ENCODE data around the gene PAIP2. TPM values are rescaled to one million over a fixed set of nuclear protein-coding genes. Genes with fewer than 3 reads are reported as not detected.
"Not testable (repeated sequence)": the region's sequence is repeated elsewhere in the genome, so short reads cannot be mapped to it uniquely, and the experiment has no call there.

Gene PAIP2
- total RNA-seq, 1 donor from 2014 or later = 86.6 TPM

DNA sequence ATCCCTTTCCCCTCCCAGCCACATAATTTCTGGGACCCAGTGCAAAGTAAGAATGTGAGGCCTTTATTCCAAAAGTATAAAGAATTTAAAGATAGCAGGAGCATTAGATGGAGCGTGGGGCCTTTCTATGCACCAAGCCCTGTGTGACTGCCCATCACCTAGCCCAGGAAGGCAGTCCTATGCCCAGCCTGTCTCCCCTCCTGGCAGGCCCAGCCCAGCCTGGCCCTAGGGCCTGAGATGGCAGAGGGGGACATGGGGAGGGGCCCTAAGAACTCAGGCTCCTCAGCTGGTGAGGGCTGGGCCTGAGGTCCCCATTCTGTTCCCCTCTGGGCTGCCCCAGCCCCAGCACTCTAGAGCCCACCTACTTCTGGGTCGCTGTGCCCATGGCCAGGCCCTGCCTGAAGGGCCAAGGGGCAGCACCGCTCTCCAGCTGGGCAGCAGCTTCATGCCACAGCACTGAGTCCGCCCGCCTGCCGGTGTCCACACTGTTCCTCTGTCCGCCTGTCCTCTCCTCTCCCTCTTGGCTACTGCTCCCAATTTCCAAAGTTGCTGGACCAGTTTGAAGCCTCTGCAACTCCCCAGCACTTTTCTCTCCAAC is 42.4 kb downstream of the PAIP2 start:
- Histone ChIP-seq H3K27ac (ENCODE audit: low read depth, low read length) (no peak overlapping the region), H3K36me3 (ENCODE audit: control insufficient read depth in 3 of 3, insufficient read depth in 3 of 3, low read length in 3 of 3) (no peaks in the 10 kb centered on the region), H3K4me1 (ENCODE audit: control insufficient read depth in 3 of 3, insufficient read depth in 3 of 3, low read length in 3 of 3) (peaks cover 22 to 34% (median 23%) of the 10 kb centered on the region in 3 donors), H3K9ac (ENCODE audit: low read depth in 1 of 3, low read length in 3 of 3) (peak overlapping the region in 2 of 3 donors; percentile 33 to 72), H3K27me3 (ENCODE audit: control insufficient read depth in 3 of 3, insufficient read depth in 3 of 3, low read length in 3 of 3) (no peaks in the 10 kb centered on the region), H3K9me3 (ENCODE audit: control insufficient read depth in 3 of 3, low read length in 3 of 3) (no peaks in the 10 kb centered on the region), H3K4me3 (ENCODE audit: low read length in 3 of 3) (no peak overlapping the region)

- peak overlapping the region; percentile 56 to 68 (median 64) for H3K4me3 ChIP-seq (ENCODE audit: low read length in 3 of 3)
- no peaks in the 10 kb centered on the region for H3K9me3 ChIP-seq (ENCODE audit: control insufficient read depth in 3 of 3, low read length in 3 of 3)
- H3K36me3 ChIP-seq (ENCODE audit: control insufficient read depth in 3 of 3, insufficient read depth in 3 of 3, low read length in 3 of 3) = peaks cover 0 to 3% (median 0%) of the 10 kb centered on the region in 3 donors
- H3K9ac ChIP-seq (ENCODE audit: low read depth in 1 of 3, low read length in 3 of 3) = peak overlapping the region; percentile 53 to 77 (median 72)
- H3K27ac ChIP-seq (ENCODE audit: low read depth, low read length) = peak overlapping the region; percentile 60
- H3K27me3 ChIP-seq (ENCODE audit: control insufficient read depth in 3 of 3, insufficient read depth in 3 of 3, low read length in 3 of 3) = no peaks in the 10 kb centered on the region
- peaks cover 27 to 39% (median 28%) of the 10 kb centered on the region in 3 donors for H3K4me1 ChIP-seq (ENCODE audit: control insufficient read depth in 3 of 3, insufficient read depth in 3 of 3, low read length in 3 of 3)
Measured at GRCh38 chr5:139384591-139385051, 43.0 kb downstream of the PAIP2 start.

DNA sequence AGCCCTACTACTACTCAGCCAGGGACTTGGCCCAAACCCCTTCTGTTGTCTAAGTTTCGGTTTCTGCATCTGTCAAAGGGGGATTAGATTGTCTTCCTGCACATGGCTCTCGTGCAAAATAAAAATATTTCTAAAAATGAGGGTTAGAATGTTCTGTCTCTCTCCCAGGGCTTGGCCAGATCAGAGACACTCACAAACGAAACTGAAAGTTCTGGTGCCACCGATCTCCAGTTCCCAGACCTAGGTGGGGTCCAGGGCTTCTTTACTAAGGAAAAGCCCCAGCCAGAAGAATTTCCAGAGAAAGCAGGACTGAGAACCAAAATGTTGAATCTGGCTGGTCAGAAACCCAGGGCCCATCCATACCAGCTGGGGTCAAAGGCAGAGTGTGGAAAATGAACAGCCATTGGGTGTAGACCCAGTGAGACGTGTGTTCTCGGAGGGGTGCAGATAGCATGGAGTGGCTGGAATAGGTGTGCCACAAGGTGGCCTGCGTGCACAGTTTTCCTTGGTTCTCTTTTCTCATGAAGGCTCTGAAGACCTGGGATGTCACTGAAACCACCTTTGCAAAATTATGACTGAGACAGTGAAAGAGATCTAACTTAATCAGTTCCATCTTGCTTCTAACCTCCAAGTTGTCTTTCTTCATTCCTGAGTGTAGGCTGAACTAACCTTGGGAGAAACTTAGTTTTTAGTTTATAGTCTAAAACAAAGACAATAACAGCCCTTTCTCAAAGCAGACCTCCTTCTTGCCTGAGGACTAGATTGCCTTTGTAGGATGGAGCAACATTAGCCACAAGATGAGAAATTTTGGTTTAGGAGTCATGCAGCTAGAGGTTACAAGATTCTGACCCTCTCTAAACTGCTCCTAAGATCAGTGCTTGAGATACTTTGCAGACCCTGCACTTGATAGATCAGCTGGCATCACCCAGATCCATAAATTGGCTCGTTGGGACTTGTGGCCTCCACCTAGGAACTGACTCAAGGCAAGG is 43.7 kb downstream of the PAIP2 start:
- no peaks in the 10 kb centered on the region for H3K27me3 ChIP-seq (ENCODE audit: control insufficient read depth in 3 of 3, insufficient read depth in 3 of 3, low read length in 3 of 3)
- peaks cover 0 to 6% (median 5%) of the 10 kb centered on the region in 3 donors for H3K36me3 ChIP-seq (ENCODE audit: control insufficient read depth in 3 of 3, insufficient read depth in 3 of 3, low read length in 3 of 3)
- H3K4me1 ChIP-seq (ENCODE audit: control insufficient read depth in 3 of 3, insufficient read depth in 3 of 3, low read length in 3 of 3) = peaks cover 34 to 46% (median 36%) of the 10 kb centered on the region in 3 donors
- H3K9me3 ChIP-seq (ENCODE audit: control insufficient read depth in 3 of 3, low read length in 3 of 3) = no peaks in the 10 kb centered on the region
- peak overlapping the region; percentile 56 to 68 (median 64) for H3K4me3 ChIP-seq (ENCODE audit: low read length in 3 of 3)
- H3K27ac ChIP-seq (ENCODE audit: low read depth, low read length) = peak overlapping the region; percentile 60
- peak overlapping the region; percentile 53 to 77 (median 72) for H3K9ac ChIP-seq (ENCODE audit: low read depth in 1 of 3, low read length in 3 of 3)

GRCh38 chr5:139386050-139386438 is 44.4 kb downstream of the PAIP2 start:
- H3K9ac ChIP-seq (ENCODE audit: low read depth in 1 of 3, low read length in 3 of 3) = no peak overlapping the region
- no peaks in the 10 kb centered on the region for H3K9me3 ChIP-seq (ENCODE audit: control insufficient read depth in 3 of 3, low read length in 3 of 3)
- H3K4me1 ChIP-seq (ENCODE audit: control insufficient read depth in 3 of 3, insufficient read depth in 3 of 3, low read length in 3 of 3) = peaks cover 41 to 53% (median 43%) of the 10 kb centered on the region in 3 donors
- peaks cover 0 to 9% (median 6%) of the 10 kb centered on the region in 3 donors for H3K36me3 ChIP-seq (ENCODE audit: control insufficient read depth in 3 of 3, insufficient read depth in 3 of 3, low read length in 3 of 3)
- no peaks in the 10 kb centered on the region for H3K27me3 ChIP-seq (ENCODE audit: control insufficient read depth in 3 of 3, insufficient read depth in 3 of 3, low read length in 3 of 3)
- H3K4me3 ChIP-seq (ENCODE audit: low read length in 3 of 3) = no peak overlapping the region
- H3K27ac ChIP-seq (ENCODE audit: low read depth, low read length) = no peak overlapping the region

- Histone ChIP-seq H3K36me3 (ENCODE audit: control insufficient read depth in 3 of 3, insufficient read depth in 3 of 3, low read length in 3 of 3) (peaks cover 2 to 14% (median 12%) of the 10 kb centered on the region in 3 donors), H3K4me1 (ENCODE audit: control insufficient read depth in 3 of 3, insufficient read depth in 3 of 3, low read length in 3 of 3) (peaks cover 50 to 62% (median 52%) of the 10 kb centered on the region in 3 donors)
- H3K4me3 ChIP-seq (ENCODE audit: low read length in 3 of 3); H3K27ac ChIP-seq (ENCODE audit: low read depth, low read length); H3K27me3 ChIP-seq (ENCODE audit: control insufficient read depth in 3 of 3, insufficient read depth in 3 of 3, low read length in 3 of 3); H3K9ac ChIP-seq (ENCODE audit: low read depth in 1 of 3, low read length in 3 of 3); H3K9me3 ChIP-seq (ENCODE audit: control insufficient read depth in 3 of 3, low read length in 3 of 3): not testable (repeated sequence)
Measured at GRCh38 chr5:139386956-139387355, 45.3 kb downstream of the PAIP2 start.

DNA sequence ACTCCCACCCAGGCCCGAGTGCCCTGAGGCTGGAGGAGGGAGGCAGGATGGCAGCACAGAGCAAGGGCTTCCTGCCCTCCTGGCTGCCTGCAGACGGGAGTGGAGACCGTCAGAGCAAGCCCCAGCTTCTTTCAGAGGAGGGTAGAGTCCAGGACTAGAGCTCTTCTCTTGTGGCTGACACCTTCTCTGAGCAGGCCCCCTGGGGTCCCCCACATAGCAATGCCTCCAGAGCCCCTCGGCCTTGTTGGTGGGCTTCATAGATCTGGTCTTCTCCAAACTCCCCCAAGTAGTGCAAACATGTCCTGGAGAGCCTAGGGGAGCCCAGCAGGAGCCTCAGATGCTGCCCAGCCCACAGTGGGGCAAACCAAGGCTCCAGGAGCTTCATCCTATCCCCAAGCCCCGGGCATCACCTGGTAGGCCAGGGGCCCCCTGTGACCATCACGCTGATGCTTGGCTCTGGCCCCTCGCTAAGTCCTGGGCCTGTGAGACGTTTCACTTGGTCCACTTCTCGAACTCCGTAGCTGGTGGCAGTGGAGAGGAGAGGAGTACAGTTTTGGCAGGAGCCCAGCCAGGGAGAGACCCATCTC is 46.0 kb downstream of the PAIP2 start:
- H3K27me3 ChIP-seq (ENCODE audit: control insufficient read depth in 3 of 3, insufficient read depth in 3 of 3, low read length in 3 of 3) = no peaks in the 10 kb centered on the region
- peaks cover 2 to 14% (median 14%) of the 10 kb centered on the region in 3 donors for H3K36me3 ChIP-seq (ENCODE audit: control insufficient read depth in 3 of 3, insufficient read depth in 3 of 3, low read length in 3 of 3)
- H3K4me3 ChIP-seq (ENCODE audit: low read length in 3 of 3) = peak overlapping the region in 1 of 3 donors; percentile 6
- H3K4me1 ChIP-seq (ENCODE audit: control insufficient read depth in 3 of 3, insufficient read depth in 3 of 3, low read length in 3 of 3) = peaks cover 52 to 68% (median 55%) of the 10 kb centered on the region in 3 donors
- H3K9me3 ChIP-seq (ENCODE audit: control insufficient read depth in 3 of 3, low read length in 3 of 3) = no peaks in the 10 kb centered on the region
- no peak overlapping the region for H3K27ac ChIP-seq (ENCODE audit: low read depth, low read length)
- H3K9ac ChIP-seq (ENCODE audit: low read depth in 1 of 3, low read length in 3 of 3) = peak overlapping the region in 1 of 3 donors; percentile 20

DNA sequence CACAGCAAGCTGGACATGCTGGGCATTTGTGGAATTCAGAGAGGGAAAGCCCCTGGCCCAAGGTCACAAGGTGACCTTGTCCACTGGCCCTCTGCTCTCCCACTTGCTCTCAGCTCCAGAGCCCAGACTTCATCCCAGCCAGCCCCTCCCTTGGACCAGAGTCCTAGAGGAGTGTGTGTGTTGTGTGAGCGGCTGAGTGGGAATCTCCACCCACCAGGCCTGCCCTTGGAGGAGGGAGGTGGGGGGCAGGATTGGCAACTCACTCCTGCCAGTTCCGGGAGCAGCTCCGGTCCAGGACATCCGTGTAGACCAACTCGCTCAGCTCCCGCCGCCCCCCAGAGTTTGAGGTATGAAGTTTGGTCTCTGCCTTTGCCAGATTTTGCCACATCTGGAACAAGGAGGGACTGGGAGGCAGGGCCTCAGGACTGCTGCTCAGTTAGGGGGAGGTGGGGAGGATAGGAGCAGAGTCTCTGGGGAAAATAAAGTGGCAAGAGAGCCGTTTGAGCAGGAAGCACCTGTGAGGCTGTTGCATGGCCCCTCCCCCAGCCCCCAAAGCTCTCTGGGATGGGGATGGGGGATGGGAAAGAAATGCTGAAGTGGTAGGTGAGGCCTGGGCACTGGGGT is 46.7 kb downstream of the PAIP2 start:
- Histone ChIP-seq H3K4me1 (ENCODE audit: control insufficient read depth in 3 of 3, insufficient read depth in 3 of 3, low read length in 3 of 3) (peaks cover 52 to 70% (median 60%) of the 10 kb centered on the region in 3 donors), H3K4me3 (ENCODE audit: low read length in 3 of 3) (peak overlapping the region in 1 of 3 donors; percentile 6), H3K9me3 (ENCODE audit: control insufficient read depth in 3 of 3, low read length in 3 of 3) (no peaks in the 10 kb centered on the region), H3K27me3 (ENCODE audit: control insufficient read depth in 3 of 3, insufficient read depth in 3 of 3, low read length in 3 of 3) (no peaks in the 10 kb centered on the region), H3K9ac (ENCODE audit: low read depth in 1 of 3, low read length in 3 of 3) (peak overlapping the region in 1 of 3 donors; percentile 16), H3K36me3 (ENCODE audit: control insufficient read depth in 3 of 3, insufficient read depth in 3 of 3, low read length in 3 of 3) (peaks cover 5 to 14% (median 14%) of the 10 kb centered on the region in 3 donors), H3K27ac (ENCODE audit: low read depth, low read length) (no peak overlapping the region)

- H3K4me3 ChIP-seq (ENCODE audit: low read length in 3 of 3) = peak within 1 kb of the TSS; percentile 67 to 92 (median 73)
- H3K27ac ChIP-seq (ENCODE audit: low read depth, low read length) = peak within 1 kb of the TSS; percentile 98
Measured at GRCh38 chr5:139389701-139390638, 48.3 kb downstream of the PAIP2 start, which contains the start of gene MZB1. Gene MZB1 (minus strand): TSS chr5:139389913. CDS start chr5:139389856, 57 bp downstream.

More at GRCh38 chr5:139389701-139390638, 48.3 kb downstream of the PAIP2 start, which contains the start of gene MZB1:
- Histone ChIP-seq H3K36me3 (ENCODE audit: control insufficient read depth in 3 of 3, insufficient read depth in 3 of 3, low read length in 3 of 3) (peaks cover 7 to 14% (median 14%) of the 10 kb centered on the region in 3 donors), H3K9ac (ENCODE audit: low read depth in 1 of 3, low read length in 3 of 3) (peak within 1 kb of the TSS; percentile 20 to 98 (median 96)), H3K4me1 (ENCODE audit: control insufficient read depth in 3 of 3, insufficient read depth in 3 of 3, low read length in 3 of 3) (peaks cover 50 to 66% (median 54%) of the 10 kb centered on the region in 3 donors), H3K27me3 (ENCODE audit: control insufficient read depth in 3 of 3, insufficient read depth in 3 of 3, low read length in 3 of 3) (no peaks in the 10 kb centered on the region), H3K9me3 (ENCODE audit: control insufficient read depth in 3 of 3, low read length in 3 of 3) (no peaks in the 10 kb centered on the region)

Measured in skeletal muscle tissue (tissue), 4 donors.